HG03097 (cell line): ENCODE measurements around the gene SLC38A3.

Experiments
- ATAC-seq: cut with Tn5 transposase; IDR thresholded peaks from one replicate; pipeline ENCODE4 v1.9.1; 2021; ENCODE audit not compliant: unreplicated experiment, low FRiP score

SLC38A3 gene

DNA sequence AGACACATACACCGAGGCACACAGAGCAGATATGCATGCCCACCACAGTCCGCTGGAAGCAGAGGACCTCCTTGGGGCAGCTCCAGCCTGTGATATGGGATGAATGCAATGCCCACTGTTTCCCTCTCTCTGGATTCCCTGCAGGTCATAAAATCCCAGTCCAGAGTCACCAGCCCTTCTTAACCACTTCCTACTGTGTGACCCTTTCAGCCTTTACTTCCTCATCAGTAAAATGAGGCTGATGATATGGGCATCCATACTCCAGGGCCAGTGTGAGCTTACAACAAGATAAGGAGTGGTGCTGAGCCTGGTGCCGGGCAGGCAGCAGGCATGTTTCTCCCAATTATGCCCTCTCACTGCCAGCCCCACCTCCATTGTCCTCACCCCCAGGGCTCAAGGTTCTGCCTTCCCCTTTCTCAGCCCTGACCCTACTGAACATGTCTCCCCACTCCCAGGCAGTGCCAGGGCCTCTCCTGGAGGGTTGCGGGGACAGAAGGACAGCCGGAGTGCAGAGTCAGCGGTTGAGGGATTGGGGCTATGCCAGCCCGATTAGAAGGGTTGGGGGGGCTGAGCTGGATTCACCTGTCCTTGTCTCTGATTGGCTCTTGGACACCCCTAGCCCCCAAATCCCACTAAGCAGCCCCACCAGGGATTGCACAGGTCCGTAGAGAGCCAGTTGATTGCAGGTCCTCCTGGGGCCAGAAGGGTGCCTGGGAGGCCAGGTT, 14.0 kb upstream of the SLC38A3 start, which contains the start of gene GNAT1:
GNAT1 (plus strand) TSS at position 675 of the 725 bp plus-strand sequence. CDS start 116 bp downstream, outside the sequence.
- ATAC-seq: no peak

DNA sequence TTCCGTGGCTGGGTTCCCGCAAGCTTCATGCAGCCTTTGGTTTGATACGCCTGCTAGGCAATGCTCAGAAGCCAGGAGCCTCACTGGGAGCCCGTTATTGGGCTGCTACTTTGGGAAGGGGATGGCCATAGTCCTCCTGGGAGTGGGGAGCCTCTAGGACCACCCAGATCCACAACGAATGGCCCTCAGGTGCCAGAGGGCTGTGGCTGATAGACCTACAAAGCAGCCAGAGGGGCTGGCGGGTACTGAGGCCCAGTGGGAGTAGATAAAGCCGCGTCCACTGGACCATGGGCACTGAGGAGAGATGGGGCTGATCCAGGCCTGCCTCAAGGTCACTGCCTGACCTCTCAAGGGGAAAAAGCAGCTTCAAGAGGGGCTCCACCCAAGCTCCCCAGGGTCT, 12.9 kb upstream of the SLC38A3 start:
- no peak for ATAC-seq

DNA sequence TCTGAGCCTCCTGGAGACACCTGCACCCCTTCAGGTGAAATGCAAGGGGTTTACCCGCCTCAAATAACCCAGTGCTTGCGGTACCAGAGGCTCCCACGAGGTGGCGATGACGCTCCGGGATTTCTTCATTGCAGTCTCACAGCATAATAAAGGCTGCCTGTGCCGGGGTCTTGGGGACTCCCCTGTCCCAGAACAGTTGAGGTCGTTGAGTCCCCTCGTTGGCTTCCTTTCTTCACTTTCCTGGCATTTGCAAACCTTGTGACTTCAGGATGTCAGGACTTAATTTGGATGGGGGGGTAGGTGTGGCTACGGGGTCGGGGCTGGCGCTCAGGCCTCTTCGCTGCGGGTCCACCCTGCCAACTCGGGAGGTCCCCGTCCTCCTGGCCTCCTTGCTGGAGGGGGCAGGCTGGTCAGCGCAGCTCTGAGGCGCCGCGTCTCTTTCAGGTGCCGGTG, 12.4 kb upstream of the SLC38A3 start:
- no peak for ATAC-seq

DNA sequence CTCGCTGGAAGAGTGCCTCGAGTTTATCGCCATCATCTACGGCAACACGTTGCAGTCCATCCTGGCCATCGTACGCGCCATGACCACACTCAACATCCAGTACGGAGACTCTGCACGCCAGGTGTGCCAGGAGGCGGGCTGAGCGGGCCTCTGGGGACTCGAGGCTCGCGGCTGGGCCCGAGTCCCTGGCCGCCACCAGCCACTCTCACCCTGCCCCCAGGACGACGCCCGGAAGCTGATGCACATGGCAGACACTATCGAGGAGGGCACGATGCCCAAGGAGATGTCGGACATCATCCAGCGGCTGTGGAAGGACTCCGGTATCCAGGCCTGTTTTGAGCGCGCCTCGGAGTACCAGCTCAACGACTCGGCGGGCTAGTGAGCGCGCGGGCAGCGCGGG, 11.8 kb upstream of the SLC38A3 start:
- ATAC-seq: no peak

DNA sequence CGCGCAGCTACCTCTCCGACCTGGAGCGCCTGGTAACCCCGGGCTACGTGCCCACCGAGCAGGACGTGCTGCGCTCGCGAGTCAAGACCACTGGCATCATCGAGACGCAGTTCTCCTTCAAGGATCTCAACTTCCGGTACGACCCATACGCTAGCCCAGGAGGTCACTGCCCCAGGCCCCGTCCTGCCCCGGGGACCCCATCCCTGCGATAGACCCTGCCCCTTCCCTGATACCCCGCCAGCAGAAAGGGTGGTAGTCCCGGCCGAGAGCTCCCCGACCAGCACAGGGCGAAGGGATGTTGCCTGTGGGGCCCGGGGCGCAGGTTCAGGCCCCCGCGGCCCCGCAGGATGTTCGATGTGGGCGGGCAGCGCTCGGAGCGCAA, 11.3 kb upstream of the SLC38A3 start:
- ATAC-seq: no peak

DNA sequence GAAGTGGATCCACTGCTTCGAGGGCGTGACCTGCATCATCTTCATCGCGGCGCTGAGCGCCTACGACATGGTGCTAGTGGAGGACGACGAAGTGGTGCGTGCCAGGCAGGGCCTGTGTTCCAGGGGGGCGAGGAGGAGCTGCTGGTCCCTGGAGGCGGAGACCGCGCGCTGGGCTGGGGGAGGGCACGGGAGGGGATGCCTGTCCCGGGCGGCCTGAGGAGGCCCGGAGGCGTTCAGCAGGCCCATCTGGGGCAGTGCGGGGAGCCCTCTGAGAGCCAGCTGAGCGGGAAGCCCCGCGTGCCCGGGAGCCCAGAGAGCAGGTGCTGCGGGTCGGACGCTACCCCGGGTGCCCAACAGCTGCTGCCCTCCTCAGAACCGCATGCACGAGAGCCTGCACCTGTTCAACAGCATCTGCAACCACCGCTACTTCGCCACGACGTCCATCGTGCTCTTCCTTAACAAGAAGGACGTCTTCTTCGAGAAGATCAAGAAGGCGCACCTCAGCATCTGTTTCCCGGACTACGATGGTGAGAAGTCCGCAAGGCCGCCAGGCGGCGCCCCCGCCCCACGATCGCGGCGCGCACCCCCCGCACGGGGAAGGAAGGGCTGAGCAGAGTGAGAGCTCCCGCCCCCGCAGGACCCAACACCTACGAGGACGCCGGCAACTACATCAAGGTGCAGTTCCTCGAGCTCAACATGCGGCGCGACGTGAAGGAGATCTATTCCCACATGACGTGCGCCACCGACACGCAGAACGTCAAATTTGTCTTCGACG, 10.8 kb upstream of the SLC38A3 start:
- no peak for ATAC-seq

DNA sequence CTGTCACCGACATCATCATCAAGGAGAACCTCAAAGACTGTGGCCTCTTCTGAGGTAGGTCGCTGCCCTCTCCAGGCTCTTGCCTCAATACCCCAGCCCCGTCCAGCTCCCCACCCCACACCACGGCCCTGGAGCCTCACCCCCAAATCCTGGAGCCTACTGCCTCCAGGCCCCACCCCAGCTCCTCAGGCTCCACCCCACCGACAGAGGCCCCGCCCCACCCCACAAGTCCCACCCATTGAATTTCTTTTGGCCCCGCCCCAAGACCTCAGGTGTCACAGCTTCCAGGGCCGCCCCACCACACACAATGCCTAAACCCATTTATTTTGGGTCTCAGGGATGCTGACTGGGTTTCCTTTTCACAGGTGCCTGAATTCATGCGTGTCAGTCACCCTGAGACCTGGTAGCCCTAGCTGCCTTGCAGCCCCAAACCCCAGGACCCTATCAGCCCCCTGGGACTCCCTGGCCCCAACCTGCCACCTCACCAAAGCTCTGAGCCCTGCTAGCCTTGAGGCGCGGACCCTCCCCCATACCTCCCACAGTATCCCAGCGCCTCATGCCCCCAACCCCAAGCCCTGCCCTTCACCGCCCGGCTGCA, 10.1 kb upstream of the SLC38A3 start:
- ATAC-seq: no peak

DNA sequence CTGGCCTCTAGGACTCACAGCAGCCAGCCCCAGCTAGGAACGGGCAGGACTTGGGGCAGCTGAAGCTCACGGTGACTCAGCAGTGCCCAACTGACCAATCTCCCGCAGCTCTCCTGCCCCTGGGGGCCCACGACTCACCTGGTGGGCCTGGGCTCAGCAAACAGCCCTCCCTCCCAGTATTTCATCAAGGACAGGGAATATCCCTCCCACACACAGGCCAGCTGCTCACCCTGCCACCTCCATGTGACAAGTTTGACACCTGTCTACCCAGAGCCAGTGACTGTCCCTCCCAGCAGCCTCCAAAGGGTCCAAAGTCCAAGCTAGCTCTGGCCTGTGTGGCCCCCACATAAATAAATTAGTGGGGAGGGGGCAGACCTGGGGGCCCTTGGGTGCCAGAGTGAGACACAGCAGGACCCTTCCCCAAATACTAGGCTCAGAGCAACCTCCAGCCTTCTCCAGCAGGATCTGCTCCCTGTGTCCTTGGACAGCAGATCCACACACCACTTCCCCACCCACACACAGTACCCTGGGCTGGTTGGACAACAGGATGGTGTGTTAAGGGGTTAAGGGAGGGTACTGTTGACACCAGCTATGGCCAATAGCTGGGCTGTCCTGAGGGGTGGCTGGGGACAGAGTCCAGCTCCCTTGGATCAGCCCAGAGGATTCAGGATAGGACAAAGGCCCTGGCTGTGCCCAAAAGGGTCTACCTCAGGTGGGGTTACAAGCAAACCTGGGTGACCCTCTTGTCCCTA, 9.4 kb upstream of the SLC38A3 start:
- ATAC-seq: no peak

DNA sequence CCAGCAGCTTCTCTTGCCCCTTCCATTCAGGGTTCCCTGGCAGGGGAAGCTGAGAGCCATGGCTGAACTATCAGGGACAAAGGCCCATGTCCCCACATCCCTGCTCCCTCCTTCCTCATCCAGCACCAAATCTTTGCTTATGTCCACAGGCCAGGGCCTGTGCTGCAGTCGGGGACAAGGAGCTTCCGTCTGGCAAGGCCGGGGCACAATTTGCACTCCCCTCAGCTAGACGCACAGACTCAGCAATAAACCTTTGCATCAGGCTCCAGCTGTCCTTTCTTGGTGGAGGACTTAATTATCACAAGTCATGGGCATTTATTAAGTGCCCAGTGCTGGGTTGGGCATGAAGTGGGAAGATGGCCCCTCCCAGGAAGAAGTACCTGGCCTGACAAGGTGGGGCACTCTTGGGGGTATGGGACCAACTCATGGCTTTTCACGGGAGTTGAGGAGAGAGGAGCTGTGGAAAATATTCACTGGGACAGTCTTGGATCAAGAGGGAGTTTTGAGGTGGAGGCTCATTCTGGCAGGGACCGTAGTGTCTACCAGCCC, 8.7 kb upstream of the SLC38A3 start:
- ATAC-seq: no peak

DNA sequence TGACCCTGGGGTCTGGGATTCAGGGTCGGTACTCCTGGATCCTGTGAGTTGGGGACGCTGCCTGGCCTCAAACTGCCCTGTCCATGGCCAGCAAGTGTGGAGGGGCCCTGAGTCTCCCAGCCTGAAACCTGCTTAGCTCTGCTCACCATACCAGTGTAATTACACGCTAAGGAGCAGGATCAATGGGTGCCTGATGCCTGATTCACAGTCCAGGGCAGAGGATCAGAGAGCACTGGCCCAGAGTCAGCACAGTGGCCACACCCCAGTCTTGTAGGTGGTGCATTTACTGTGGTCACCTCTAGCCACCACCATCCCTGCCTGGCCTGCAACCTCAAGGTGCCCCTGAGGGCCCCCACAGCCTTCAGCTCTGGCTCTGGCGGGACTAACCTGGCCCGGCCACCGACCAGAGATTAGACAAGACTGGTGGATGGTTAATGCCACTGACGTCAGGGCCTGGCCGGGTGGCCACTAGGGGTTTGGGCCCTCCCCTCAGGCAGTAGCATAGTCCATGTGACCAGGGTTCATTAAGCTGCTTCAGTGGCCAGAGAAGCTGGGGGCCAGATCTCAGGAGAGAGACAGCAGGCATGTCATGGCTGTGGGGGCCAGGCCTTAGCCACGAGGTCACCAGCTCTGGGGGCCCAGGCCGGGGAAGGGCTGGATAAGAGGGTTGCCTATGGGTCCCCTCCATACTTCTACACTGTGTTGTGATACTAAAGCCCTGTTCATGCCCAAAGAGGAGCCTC, 3.3 kb upstream of the SLC38A3 start:
- ATAC-seq: no peak

DNA sequence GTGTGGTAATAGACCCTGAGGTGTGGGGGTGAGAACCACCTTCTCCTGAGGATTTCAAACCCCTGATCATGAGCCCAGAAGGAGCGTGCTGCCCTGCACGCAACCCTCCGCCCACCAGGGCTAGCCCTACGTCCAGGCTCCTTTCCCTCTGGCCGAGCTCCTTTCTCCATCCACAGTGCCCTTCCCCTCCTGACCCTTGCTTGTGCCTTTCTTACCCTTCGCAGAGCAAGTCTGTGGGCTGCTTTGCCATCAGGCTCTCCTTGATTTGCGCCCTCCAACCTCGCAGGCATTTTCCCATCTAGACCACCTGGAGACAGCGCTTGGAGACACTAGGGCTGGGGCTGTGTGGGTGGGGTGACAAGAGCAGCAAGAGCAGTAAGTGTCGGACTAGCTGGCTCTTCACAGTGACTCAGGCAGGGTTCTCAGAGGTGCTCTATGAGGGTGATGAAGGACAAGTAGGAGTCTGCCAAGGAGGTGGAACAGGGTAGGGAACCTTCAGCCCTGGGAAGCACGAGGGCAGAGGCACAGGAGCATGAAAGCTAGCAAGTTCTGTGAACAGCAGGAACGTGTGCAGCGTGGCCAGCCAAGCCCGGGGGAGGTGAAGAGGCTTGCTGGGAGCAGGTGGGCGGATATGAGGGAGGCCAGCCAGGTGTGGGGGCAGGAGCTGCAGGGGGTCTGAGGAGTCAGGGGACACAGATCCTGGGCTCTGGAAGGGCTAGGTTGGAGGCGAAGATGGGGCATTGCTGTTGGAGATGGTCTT, 2.5 kb upstream of the SLC38A3 start:
- ATAC-seq: no peak

DNA sequence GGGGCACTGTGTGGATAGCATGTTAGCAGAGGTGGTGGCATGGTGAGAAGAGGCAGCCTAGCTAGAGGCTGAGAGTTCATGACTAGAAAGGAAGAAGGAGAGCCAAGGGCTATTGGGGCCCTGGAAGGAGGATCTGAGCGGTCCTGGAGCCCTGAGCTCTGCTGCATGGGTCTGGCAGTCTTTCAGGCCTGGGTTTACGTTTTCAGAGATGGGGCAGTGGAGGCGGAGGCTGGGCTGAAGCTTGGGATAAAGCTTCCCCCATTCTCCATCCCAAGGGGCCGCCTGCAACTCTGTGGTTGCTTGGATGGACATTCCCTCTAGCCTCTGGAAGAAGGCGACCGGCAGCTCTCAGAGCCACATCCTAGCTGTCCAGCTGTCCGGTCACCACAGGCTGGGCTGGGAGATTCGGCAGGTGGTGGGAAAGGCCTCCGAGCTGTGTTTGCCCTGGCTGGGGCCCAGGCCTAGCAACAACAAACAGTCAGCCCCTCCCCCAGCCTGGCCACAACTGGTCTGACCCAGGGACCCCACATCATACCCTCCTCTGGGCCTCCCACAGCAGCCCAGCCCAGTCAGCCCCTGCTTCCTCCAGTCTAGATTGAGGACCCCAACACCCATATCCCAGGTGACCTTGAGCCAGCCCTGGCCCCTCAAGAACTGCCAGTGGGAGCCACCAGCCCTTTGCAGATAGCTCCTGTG, 1.8 kb upstream of the SLC38A3 start:
- no peak for ATAC-seq

DNA sequence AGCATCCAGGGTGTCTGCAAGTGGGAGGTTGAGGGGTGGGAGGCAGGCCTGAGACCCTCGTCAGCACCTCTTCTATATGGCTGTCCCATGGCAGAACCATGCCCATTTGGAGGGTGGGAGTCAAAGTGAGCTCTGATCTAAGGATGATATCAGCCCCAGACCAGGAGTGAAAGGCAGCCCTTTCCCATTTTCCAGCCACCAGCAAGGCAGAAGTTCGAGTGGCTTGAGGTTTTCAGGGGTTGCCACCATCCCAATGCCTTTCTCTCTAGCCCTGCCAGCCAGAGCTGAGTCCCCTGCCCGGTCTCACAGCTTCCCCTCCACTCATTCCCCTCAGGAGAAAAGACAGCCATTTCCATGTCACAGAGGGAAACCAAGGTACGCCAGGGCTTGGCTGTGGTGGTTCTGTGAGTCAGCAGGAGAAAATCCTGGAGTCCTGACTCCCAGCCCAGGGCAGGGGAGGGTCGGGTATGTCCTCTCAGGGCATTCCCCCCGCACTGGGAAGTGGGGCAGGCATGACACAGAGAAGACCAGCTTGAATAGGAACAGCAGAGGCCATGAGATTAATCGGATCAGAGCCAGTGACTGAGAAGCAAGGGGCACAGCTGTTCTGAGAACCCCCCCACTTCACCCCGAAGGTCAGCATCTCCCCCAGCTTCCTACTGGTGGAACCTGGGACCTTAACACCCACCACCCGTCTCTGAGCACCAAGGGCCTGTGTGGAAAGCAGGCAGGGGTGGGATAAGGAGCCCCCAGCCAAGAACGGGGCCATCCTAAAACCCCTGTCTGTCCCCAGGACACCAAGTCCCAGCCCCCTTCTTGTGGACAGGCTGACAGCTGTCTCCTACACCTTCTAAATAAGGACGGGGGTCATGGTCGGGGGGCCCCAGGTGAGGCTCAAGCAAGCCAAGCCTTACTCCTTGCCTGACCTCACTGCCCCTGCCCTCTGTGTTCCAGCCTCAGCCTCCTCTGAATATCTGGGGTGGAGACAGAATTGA, 965 bp upstream of the SLC38A3 start:
- ATAC-seq: no peak

DNA sequence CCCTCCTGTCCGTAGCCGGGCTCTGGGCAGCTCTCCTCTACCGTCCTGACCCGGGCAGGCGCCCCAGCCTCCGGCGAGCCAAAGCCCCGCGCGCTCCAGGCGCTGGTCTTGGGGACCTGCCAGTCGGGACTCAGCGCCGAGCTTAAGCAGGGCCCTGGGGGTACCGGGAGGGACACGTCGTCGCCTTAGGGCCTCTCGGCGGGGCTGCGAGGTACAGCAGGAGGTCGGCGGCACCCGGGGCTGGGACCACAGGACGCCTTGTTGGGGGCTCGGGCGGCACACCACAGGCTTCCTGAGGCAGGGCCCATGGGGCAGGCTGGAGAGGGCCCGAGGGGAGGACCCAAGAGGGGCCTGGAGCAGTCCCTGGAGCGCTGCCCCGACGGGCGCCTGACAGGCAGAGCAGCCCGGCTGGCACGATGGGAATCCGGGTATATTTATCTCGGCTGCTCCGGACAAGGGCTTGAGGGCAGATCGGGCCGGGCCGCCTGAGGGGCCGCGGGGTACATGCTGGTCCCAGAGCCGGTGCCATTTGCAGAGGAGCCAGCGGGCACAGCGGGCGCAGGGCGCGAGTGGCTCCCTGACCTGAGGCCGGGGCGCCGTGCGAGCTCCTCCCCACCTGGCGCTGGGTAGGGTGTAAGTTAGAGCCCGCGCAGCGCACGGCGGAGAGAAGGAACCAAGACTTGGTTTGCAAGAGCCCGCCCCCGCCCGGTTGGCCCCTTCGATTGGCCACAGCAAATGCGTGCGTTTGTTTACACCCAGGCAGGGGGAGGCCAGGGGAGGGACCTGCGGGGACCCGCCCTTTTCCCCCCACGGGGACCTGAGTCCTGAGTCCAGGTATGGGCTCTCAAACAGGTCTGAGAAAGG, 574 bp downstream of the SLC38A3 start:
- ATAC-seq: no peak

DNA sequence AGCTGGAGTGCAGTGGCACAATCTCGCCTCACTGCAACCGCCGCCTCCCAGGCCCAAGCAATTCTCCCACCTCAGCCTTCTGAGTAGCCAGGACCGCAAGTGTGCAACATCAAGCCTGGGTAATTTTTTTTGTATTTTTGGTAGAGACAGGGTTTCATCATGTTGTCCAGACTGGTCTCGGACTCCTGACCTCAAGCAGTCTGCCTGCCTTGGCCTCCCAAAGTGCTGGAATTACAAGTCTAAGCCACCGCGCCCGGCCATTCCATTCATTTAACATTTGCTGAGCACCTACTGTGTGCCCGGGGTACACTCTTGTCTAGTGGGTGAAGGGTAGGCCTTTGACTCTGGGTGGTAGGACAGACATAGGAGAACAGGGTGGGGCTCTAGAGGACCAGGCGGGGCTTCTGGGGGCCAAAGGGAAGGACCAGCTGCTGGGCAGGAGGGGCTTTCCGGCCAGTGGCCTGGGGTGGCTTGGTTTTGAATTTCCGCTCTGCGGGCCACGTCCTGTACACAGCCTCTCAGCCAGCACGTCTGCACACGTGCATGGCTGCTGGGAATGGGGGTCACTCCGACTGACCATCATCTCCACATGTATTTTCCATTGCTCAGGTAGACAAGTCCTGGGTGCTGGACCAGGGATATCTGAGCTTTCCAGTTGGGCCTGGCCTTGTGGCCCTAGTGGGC, 2.4 kb downstream of the SLC38A3 start:
- ATAC-seq: no peak
